Measurements from ENCODE around the gene FLNC. TPM values are rescaled to one million over a fixed set of nuclear protein-coding genes. Genes with fewer than 3 reads are reported as not detected.
A peak's percentile ranks its signal among the peaks of the same experiment; 100 is the strongest.

FLNC gene
- total and polyA plus RNA-seq, 2 donors from 2014 or later: 2.8 to 12.2 TPM

GRCh38 chr7:128886391-128887168 lies 56.4 kb downstream of the FLNC start:
- FAIRE-seq (no peak), DNase-seq (peak in 3 of 5 donors; percentile 34 to 61 (median 60))
- no peaks in the 10 kb centered on the region for H3K27me3 ChIP-seq (ENCODE audit: control insufficient read depth, insufficient read depth, low read length)
- no peaks in the 10 kb centered on the region for H3K36me3 ChIP-seq (ENCODE audit: control insufficient read depth in 2 of 3, insufficient read depth in 3 of 3, low read length in 3 of 3)
- no peak overlapping the region for H3K27ac ChIP-seq (ENCODE audit: low read depth in 2 of 2, low read length in 2 of 2)
- intact Hi-C loops (cut with DNase I): no loop called here
- peaks cover 0 to 3% (median 0%) of the 10 kb centered on the region in 3 donors for H3K9me3 ChIP-seq (ENCODE audit: control insufficient read depth in 2 of 3, insufficient read depth in 1 of 3, low read length in 3 of 3)
- no peak overlapping the region for H3K9ac ChIP-seq (ENCODE audit: low read length in 3 of 3)
- no peak overlapping the region for H3K4me3 ChIP-seq (ENCODE audit: low read length in 3 of 3)
- no peaks in the 10 kb centered on the region for H3K4me1 ChIP-seq (ENCODE audit: control insufficient read depth in 2 of 3, insufficient read depth in 2 of 3, low read depth in 1 of 3, low read length in 3 of 3)
- no peak for TF ChIP-seq CTCF (IDR thresholded peaks at IDR 0.05; ENCODE audit: borderline replicate concordance, extremely low read depth, insufficient read depth)

- Histone ChIP-seq H3K9ac (ENCODE audit: low read length in 3 of 3) (no peak overlapping the region), H3K4me1 (ENCODE audit: control insufficient read depth in 2 of 3, insufficient read depth in 2 of 3, low read depth in 1 of 3, low read length in 3 of 3) (no peaks in the 10 kb centered on the region), H3K4me3 (ENCODE audit: low read length in 3 of 3) (no peak overlapping the region), H3K27ac (ENCODE audit: low read depth in 2 of 2, low read length in 2 of 2) (no peak overlapping the region), H3K9me3 (ENCODE audit: control insufficient read depth in 2 of 3, insufficient read depth in 1 of 3, low read length in 3 of 3) (peaks cover 0 to 3% (median 0%) of the 10 kb centered on the region in 3 donors), H3K27me3 (ENCODE audit: control insufficient read depth, insufficient read depth, low read length) (no peaks in the 10 kb centered on the region), H3K36me3 (ENCODE audit: control insufficient read depth in 2 of 3, insufficient read depth in 3 of 3, low read length in 3 of 3) (no peaks in the 10 kb centered on the region)
- DNase-seq (peak in 2 of 5 donors; percentile 39 to 41), FAIRE-seq (no peak)
- TF ChIP-seq CTCF (IDR thresholded peaks at IDR 0.05; ENCODE audit: borderline replicate concordance, extremely low read depth, insufficient read depth): no peak
- intact Hi-C loops (cut with DNase I): no loop called here
Measured at GRCh38 chr7:128887169-128888038, 57.2 kb downstream of the FLNC start.

- peak in 1 of 5 donors; percentile 24 for DNase-seq
- Histone ChIP-seq H3K4me1 (ENCODE audit: control insufficient read depth in 2 of 3, insufficient read depth in 2 of 3, low read depth in 1 of 3, low read length in 3 of 3) (no peaks in the 10 kb centered on the region), H3K27ac (ENCODE audit: low read depth in 2 of 2, low read length in 2 of 2) (no peak overlapping the region), H3K9me3 (ENCODE audit: control insufficient read depth in 2 of 3, insufficient read depth in 1 of 3, low read length in 3 of 3) (peaks cover 0 to 3% (median 0%) of the 10 kb centered on the region in 3 donors), H3K9ac (ENCODE audit: low read length in 3 of 3) (no peak overlapping the region), H3K4me3 (ENCODE audit: low read length in 3 of 3) (no peak overlapping the region), H3K36me3 (ENCODE audit: control insufficient read depth in 2 of 3, insufficient read depth in 3 of 3, low read length in 3 of 3) (no peaks in the 10 kb centered on the region), H3K27me3 (ENCODE audit: control insufficient read depth, insufficient read depth, low read length) (no peaks in the 10 kb centered on the region)
- no peak for TF ChIP-seq CTCF (IDR thresholded peaks at IDR 0.05; ENCODE audit: borderline replicate concordance, extremely low read depth, insufficient read depth)
- intact Hi-C loops (cut with DNase I): no loop called here
- FAIRE-seq: no peak
Measured at GRCh38 chr7:128888039-128888755, 58.0 kb downstream of the FLNC start.

All from kidney (tissue), 14 donors.